ENCODE measurements around the gene PAFAH1B1.
"Not testable (repeated sequence)": the region's sequence is repeated elsewhere in the genome, so short reads cannot be mapped to it uniquely, and the experiment has no call there.

GRCh38 chr17:2628922-2629321 is 35.5 kb downstream of the PAFAH1B1 start:
- TF ChIP-seq CTCF (IDR thresholded peaks at IDR 0.05; ENCODE audit: low read depth, low read length); EZH2phosphoT487 (IDR thresholded peaks at IDR 0.05; ENCODE audit: low read depth): not testable (repeated sequence)

Measured in OCI-LY3 (cell line).